HG02973 (cell line): ENCODE data around the gene DNAH5.
"Not testable (repeated sequence)": the region's sequence is repeated elsewhere in the genome, so short reads cannot be mapped to it uniquely, and the experiment has no call there.

ENCODE experiments used
- ATAC-seq: cut with Tn5 transposase; IDR thresholded peaks from one replicate; pipeline ENCODE4 v1.9.1; 2021; ENCODE audit warnings: moderate library complexity; ENCODE audit not compliant: unreplicated experiment

Gene DNAH5

GRCh38 chr5:13833440-13833839 is 111.0 kb downstream of the DNAH5 start:
- ATAC-seq, result no peak

GRCh38 chr5:13831351-13831750 is 113.1 kb downstream of the DNAH5 start:
- ATAC-seq, result no peak

GRCh38 chr5:13830536-13830935 is 114.0 kb downstream of the DNAH5 start:
- no peak for ATAC-seq

- no peak for ATAC-seq
Observed at GRCh38 chr5:13821366-13821765, 123.1 kb downstream of the DNAH5 start.

GRCh38 chr5:13816126-13816525 is 128.4 kb downstream of the DNAH5 start:
- ATAC-seq, result no peak

- ATAC-seq, result no peak
Observed at GRCh38 chr5:13814301-13814700, 130.2 kb downstream of the DNAH5 start.

- ATAC-seq, result no peak
Observed at GRCh38 chr5:13809921-13810320, 134.6 kb downstream of the DNAH5 start.

- ATAC-seq, result no peak
Observed at GRCh38 chr5:13804336-13804735, 140.2 kb downstream of the DNAH5 start.

- ATAC-seq, result not testable (repeated sequence)
Observed at GRCh38 chr5:13798569-13798968, 145.9 kb downstream of the DNAH5 start.

GRCh38 chr5:13785781-13786415 is 158.6 kb downstream of the DNAH5 start:
- no peak for ATAC-seq

- ATAC-seq, result no peak
Observed at GRCh38 chr5:13783726-13784125, 160.8 kb downstream of the DNAH5 start.

GRCh38 chr5:13780081-13780480 is 164.4 kb downstream of the DNAH5 start:
- ATAC-seq, result no peak

GRCh38 chr5:13773649-13774048 is 170.8 kb downstream of the DNAH5 start:
- ATAC-seq, result no peak

GRCh38 chr5:13771011-13771571 is 173.4 kb downstream of the DNAH5 start:
- no peak for ATAC-seq

GRCh38 chr5:13766236-13766635 is 178.3 kb downstream of the DNAH5 start:
- ATAC-seq, result no peak

- no peak for ATAC-seq
Observed at GRCh38 chr5:13763719-13764118, 180.8 kb downstream of the DNAH5 start.

GRCh38 chr5:13749766-13750165 is 194.7 kb downstream of the DNAH5 start:
- no peak for ATAC-seq

- ATAC-seq, result no peak
Observed at GRCh38 chr5:13746026-13746425, 198.5 kb downstream of the DNAH5 start.

GRCh38 chr5:13745508-13745907 is 199.0 kb downstream of the DNAH5 start:
- ATAC-seq, result no peak

- ATAC-seq, result no peak
Observed at GRCh38 chr5:13740471-13740870, 204.0 kb downstream of the DNAH5 start.

GRCh38 chr5:13739479-13739878 is 205.0 kb downstream of the DNAH5 start:
- ATAC-seq, result no peak

- no peak for ATAC-seq
Observed at GRCh38 chr5:13735691-13736090, 208.8 kb downstream of the DNAH5 start.

- no peak for ATAC-seq
Observed at GRCh38 chr5:13731121-13731628, 213.3 kb downstream of the DNAH5 start.
